ENCODE data around the gene ANKS3. TPM values are rescaled to one million over a fixed set of nuclear protein-coding genes. Genes with fewer than 3 reads are reported as not detected.

Gene ANKS3
- total RNA-seq, 2 donors from 2014 or later, result 10.1 to 23.2 TPM

DNA sequence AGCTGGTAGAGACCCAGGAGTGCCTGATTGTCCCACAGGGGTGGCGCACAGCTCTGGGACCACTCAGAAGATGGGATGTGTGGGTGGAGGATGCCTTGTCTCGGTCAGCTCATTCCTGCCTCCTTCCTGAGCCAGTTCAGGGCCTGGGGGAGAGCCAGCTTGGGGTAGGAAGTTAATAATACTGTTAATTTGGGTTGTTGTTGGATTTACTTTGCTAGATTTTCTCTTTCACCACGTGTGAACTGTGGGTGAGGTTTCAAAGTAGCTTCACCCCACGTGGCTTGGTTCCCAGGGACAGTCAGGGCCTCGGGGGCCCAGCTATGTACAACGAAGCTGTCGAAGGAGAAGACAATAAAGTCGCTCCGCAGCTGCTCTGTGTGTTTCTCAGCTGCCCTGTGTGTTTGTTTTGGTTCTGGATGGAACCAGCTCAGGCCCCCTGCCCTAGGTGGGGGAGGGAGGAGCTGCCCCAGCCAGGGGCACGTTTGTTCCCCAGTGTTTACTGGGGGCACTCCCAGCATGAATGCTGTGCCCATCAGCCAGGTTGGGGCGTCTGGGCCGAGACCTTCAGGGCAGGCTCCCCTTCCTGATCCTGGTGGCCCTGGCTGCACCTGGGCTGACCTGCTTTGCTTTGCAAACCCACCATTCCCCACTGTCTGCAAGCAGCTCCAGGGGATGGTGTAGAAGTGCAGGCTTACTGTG is 38.4 kb downstream of the ANKS3 start:
- TF ChIP-seq, protein P1, sequence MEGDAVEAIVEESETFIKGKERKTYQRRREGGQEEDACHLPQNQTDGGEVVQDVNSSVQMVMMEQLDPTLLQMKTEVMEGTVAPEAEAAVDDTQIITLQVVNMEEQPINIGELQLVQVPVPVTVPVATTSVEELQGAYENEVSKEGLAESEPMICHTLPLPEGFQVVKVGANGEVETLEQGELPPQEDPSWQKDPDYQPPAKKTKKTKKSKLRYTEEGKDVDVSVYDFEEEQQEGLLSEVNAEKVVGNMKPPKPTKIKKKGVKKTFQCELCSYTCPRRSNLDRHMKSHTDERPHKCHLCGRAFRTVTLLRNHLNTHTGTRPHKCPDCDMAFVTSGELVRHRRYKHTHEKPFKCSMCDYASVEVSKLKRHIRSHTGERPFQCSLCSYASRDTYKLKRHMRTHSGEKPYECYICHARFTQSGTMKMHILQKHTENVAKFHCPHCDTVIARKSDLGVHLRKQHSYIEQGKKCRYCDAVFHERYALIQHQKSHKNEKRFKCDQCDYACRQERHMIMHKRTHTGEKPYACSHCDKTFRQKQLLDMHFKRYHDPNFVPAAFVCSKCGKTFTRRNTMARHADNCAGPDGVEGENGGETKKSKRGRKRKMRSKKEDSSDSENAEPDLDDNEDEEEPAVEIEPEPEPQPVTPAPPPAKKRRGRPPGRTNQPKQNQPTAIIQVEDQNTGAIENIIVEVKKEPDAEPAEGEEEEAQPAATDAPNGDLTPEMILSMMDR (IDR thresholded peaks at IDR 0.05), result no peak
- Histone ChIP-seq H3K9ac (ENCODE audit: low read depth in 2 of 2, low read length in 2 of 2) (no peak overlapping the region), H3K27me3 (no peaks in the 10 kb centered on the region), H3K27ac (no peak overlapping the region), H3K36me3 (peaks cover 10% of the 10 kb centered on the region), H3K4me3 (no peak overlapping the region), H3K4me1 (peaks cover 5% of the 10 kb centered on the region), H3K9me3 (no peaks in the 10 kb centered on the region)
- intact Hi-C loops (cut with DNase I), result no loop called here
- DNase-seq, result no peak

DNA sequence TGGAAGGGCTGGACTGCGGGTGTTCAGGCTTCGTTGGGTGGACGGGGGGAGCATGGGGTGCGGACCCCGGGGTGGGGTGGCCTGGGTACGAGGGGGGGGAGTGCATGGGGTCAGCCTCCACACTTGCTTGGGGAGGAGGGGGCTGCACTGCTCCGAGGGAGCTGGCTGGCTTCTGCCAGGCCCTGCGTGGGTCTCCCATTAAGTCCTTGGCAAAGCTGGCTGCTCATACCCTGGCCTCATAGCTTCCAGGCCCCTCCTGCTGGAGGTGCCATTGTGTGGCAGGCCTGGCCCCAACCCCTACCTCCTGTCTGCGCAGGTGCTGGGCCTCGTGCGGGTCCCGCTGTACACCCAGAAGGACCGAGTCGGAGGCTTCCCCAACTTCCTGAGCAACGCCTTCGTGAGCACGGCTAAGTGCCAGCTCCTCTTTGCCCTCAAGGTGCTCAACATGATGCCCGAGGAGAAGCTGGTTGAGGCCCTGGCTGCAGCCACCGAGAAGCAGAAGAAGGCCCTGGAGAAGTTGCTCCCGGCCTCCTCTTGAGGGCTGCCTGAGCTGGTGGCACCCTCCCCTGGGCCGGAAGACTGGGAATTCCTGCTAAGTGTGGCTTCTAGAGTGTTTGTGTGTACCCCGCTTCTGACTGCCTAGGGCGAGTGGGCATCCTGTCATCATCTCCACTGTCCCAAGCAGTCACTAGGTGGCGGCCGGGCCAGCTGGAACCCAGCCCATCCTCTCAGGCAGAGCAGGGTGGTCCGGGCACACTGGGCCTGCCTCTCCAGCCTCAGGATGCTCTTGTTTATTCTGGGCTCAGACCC is 39.2 kb downstream of the ANKS3 start:
- TF ChIP-seq, protein P1 (IDR thresholded peaks at IDR 0.05), result no peak
- H3K36me3 ChIP-seq, result peaks cover 6% of the 10 kb centered on the region
- H3K9me3 ChIP-seq, result no peaks in the 10 kb centered on the region
- intact Hi-C loops (cut with DNase I), result no loop called here
- H3K4me3 ChIP-seq, result peak overlapping the region; percentile 72
- peak overlapping the region; percentile 43 to 58 for H3K9ac ChIP-seq (ENCODE audit: low read depth in 2 of 2, low read length in 2 of 2)
- H3K27ac ChIP-seq, result no peak overlapping the region
- no peaks in the 10 kb centered on the region for H3K27me3 ChIP-seq
- peaks cover 5% of the 10 kb centered on the region for H3K4me1 ChIP-seq
- DNase-seq, result no peak

- peaks cover 5% of the 10 kb centered on the region for H3K4me1 ChIP-seq
- DNase-seq, result peak; percentile 60
- TF ChIP-seq, protein P1 (IDR thresholded peaks at IDR 0.05), result no peak
- peak overlapping the region; percentile 81 for H3K27ac ChIP-seq
- H3K9ac ChIP-seq (ENCODE audit: low read depth in 2 of 2, low read length in 2 of 2), result peak overlapping the region; percentile 84 to 98
- peak overlapping the region; percentile 72 for H3K4me3 ChIP-seq
- H3K36me3 ChIP-seq, result peaks cover 6% of the 10 kb centered on the region
- no peaks in the 10 kb centered on the region for H3K9me3 ChIP-seq
- H3K27me3 ChIP-seq, result no peaks in the 10 kb centered on the region
- intact Hi-C loops (cut with DNase I), result no loop called here
Observed at GRCh38 chr16:4693956-4694641, 40.0 kb downstream of the ANKS3 start.

DNA sequence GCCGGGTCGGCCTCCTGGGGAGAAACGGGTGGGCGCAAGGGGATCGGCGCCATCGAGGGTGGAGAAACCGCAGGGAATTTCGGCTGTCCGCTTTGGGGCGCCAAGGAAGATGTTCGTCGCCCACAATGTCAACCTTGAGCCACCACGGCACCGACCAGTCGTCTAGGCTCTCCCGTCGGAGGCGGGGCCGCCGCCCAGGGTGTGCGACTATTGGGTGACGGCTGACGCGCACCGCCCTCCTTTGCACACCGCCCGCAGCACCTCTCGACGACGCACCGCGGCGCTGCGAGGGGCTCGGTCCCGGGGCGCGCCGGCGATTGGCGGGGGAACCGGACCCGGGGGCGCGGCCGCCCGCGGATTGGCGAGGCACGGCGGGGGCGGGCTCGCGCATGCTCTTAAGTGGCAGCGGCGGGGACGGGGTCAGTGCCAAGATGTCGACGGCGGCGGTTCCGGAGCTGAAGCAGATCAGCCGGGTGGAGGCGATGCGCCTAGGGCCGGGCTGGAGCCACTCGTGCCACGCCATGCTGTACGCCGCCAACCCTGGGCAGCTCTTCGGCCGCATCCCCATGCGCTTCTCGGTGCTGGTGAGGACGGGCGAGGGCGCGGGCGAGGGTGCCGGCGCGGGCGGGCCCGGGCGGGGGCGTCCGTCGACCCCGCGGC is 40.6 kb downstream of the ANKS3 start, which contains the start of gene NUDT16L1:
NUDT16L1 (plus strand) TSS at position 267 of the 660 bp plus-strand sequence; CDS start at position 432, 165 bp downstream.
- peak within 1 kb of the TSS; percentile 81 for H3K27ac ChIP-seq
- H3K4me1 ChIP-seq, result peaks cover 5% of the 10 kb centered on the region
- no peaks in the 10 kb centered on the region for H3K27me3 ChIP-seq
- peak within 1 kb of the TSS; percentile 84 to 98 for H3K9ac ChIP-seq (ENCODE audit: low read depth in 2 of 2, low read length in 2 of 2)
- no peaks in the 10 kb centered on the region for H3K9me3 ChIP-seq
- H3K4me3 ChIP-seq, result peak within 1 kb of the TSS; percentile 72
- H3K36me3 ChIP-seq, result peaks cover 6% of the 10 kb centered on the region
- peak; percentile 96 for DNase-seq
- intact Hi-C loops (cut with DNase I), result no loop called here
- TF ChIP-seq, protein P1 (IDR thresholded peaks at IDR 0.05), result peak; percentile 18

Measured in colonic mucosa (tissue), 4 donors.